B cell (primary cell): ENCODE measurements around the gene EFNB2. TPM values are rescaled to one million over a fixed set of nuclear protein-coding genes. Genes with fewer than 3 reads are reported as not detected.

Experiments used
- ATAC-seq: fragments of 200-7000 bp; cut with Tn5 transposase; one replicate; pipeline ENCODE4 v1.10.0; 2021; ENCODE audit warnings: low read depth, mild to moderate bottlenecking, moderate number of reproducible peaks, moderate library complexity
- CTCF ChIA-PET: fragments of 350-600 bp; sonication (Branson Sonifier 250); formaldehyde crosslinking; loops from one replicate; lab custom pipeline; 2021; ENCODE audit warnings: antibody characterized with exemption, inconsistent platforms; lab: Charles Lee
- POLR2A ChIA-PET: fragments of 350-600 bp; sonication (Branson Sonifier 250); formaldehyde crosslinking; loops from one replicate; lab custom pipeline; 2021; ENCODE audit warnings: antibody characterized with exemption; lab: Charles Lee
- DNase-seq: peaks from one replicate; pipeline ENCODE4 v3.0.0; 2013
- H2AFZ ChIP-seq: 2 replicates; pipeline ENCODE4 v1.6.1; 2012; ENCODE audit warnings: mild to moderate bottlenecking, low read depth, low read length; ENCODE audit not compliant: insufficient read depth, poor library complexity, severe bottlenecking
- H3K27ac ChIP-seq, 2 donors: 1 replicate in 1 of 2; 2 replicates in 1 of 2; pipeline ENCODE4 v1.5.1; 2012 to 2013; ENCODE audit warnings: low read length in 2 of 2, mild to moderate bottlenecking in 2 of 2, moderate library complexity in 1 of 2
- H3K27me3 ChIP-seq, 4 experiments: fragments of 200-600 bp in 1 of 4; sonication (generic) in 1 of 4; replicated peaks in 1 of 4; 1 replicate in 2 of 4; 2 replicates in 2 of 4; pipeline versions ENCODE4 v1.6.1 to v1.7.0; 2013 to 2016; ENCODE audit warnings: low read length in 3 of 4, mild to moderate bottlenecking in 2 of 4, mixed read lengths in 1 of 4, moderate library complexity in 1 of 4; ENCODE audit not compliant: insufficient read depth in 4 of 4, control insufficient read depth in 3 of 4; ENCODE audit errors: control extremely low read depth in 1 of 4
- H3K36me3 ChIP-seq, 2 experiments: replicated peaks in 1 of 2; 1 replicate in 1 of 2; 2 replicates in 1 of 2; pipeline versions ENCODE4 v1.6.1 to v1.7.1; 2013; ENCODE audit warnings: low read length in 1 of 2; ENCODE audit not compliant: insufficient read depth in 2 of 2, control insufficient read depth in 1 of 2; ENCODE audit errors: control extremely low read depth in 1 of 2, extremely low read depth in 1 of 2
- H3K4me1 ChIP-seq, 2 donors: fragments of 200-600 bp in 1 of 2; sonication (generic) in 1 of 2; 1 replicate in 1 of 2; 2 replicates in 1 of 2; pipeline versions ENCODE4 v1.5.1 to v1.6.1; 2013 to 2017; ENCODE audit warnings: low read length in 2 of 2; ENCODE audit not compliant: control insufficient read depth in 2 of 2, insufficient read depth in 2 of 2
- H3K4me2 ChIP-seq: replicated peaks from 2 replicates; pipeline ENCODE3; 2012; ENCODE audit warnings: mild to moderate bottlenecking, low read depth, low read length; ENCODE audit not compliant: poor library complexity, severe bottlenecking
- H3K4me3 ChIP-seq, 5 experiments: fragments of 200-600 bp in 1 of 5; sonication (generic) in 1 of 5; 1 replicate in 3 of 5; 2 replicates in 2 of 5; pipeline versions ENCODE4 v1.5.1 to v1.7.0; 2011 to 2016; ENCODE audit warnings: low read length in 4 of 5, mild to moderate bottlenecking in 4 of 5, low read depth in 2 of 5, control low read depth in 1 of 5, moderate library complexity in 1 of 5; ENCODE audit not compliant: insufficient read depth in 1 of 5; ENCODE audit errors: control extremely low read depth in 1 of 5, extremely low read depth in 1 of 5
- H3K79me2 ChIP-seq: fragments of 200-600 bp; sonication (generic); one replicate; pipeline ENCODE4 v1.6.0; 2016; ENCODE audit warnings: low read length; ENCODE audit not compliant: control insufficient read depth, insufficient read depth
- H3K9ac ChIP-seq: fragments of 200-600 bp; sonication (generic); 2 replicates; pipeline ENCODE4 v1.6.1; 2017; ENCODE audit warnings: mild to moderate bottlenecking, low read length, moderate library complexity
- H3K9me3 ChIP-seq, 3 donors: one replicate each; pipeline versions ENCODE4 v1.6.1 to v1.7.1; 2013; ENCODE audit warnings: low read length in 2 of 3; ENCODE audit not compliant: control insufficient read depth in 2 of 3, insufficient read depth in 1 of 3; ENCODE audit errors: control extremely low read depth in 1 of 3
- H4K20me1 ChIP-seq: 2 replicates; pipeline ENCODE4 v1.6.0; 2012; ENCODE audit warnings: mild to moderate bottlenecking, low read length; ENCODE audit not compliant: insufficient read depth, control insufficient read depth, poor library complexity, severe bottlenecking
- H3K27ac Mint-ChIP-seq: one replicate; pipeline ENCODE4 v1.8.0; 2021; ENCODE audit warnings: mixed read lengths
- H3K27me3 Mint-ChIP-seq: one replicate; pipeline ENCODE4 v1.8.0; 2021; ENCODE audit warnings: mixed read lengths
- H3K4me1 Mint-ChIP-seq: one replicate; pipeline ENCODE4 v1.8.0; 2021; ENCODE audit warnings: mixed read lengths
- H3K4me3 Mint-ChIP-seq: one replicate; pipeline ENCODE4 v1.8.0; 2021; ENCODE audit warnings: mixed read lengths
- H3K9me3 Mint-ChIP-seq: one replicate; pipeline ENCODE4 v1.8.0; 2022; ENCODE audit warnings: mixed read lengths; ENCODE audit not compliant: insufficient read depth
- CTCF ChIP-seq: fragments of 200-600 bp; IDR thresholded peaks from one replicate; pipeline ENCODE4 v1.8.0; 2022; ENCODE audit warnings: antibody characterized with exemption, mild to moderate bottlenecking
- EZH2 ChIP-seq: IDR thresholded peaks from 2 replicates; pipeline ENCODE4 v1.6.1; 2012; ENCODE audit warnings: borderline replicate concordance, low read depth, mild to moderate bottlenecking, moderate library complexity, low read length; ENCODE audit not compliant: insufficient read depth, poor library complexity, severe bottlenecking
- WGBS: methylation state at CpG from one replicate; pipeline ENCODE4 v1.1.5; 2013; ENCODE audit warnings: missing lambda C conversion rate; ENCODE audit not compliant: insufficient coverage; 5-methylcytosine and 5-hydroxymethylcytosine counted together
- intact Hi-C: fragments of 100-400 bp; cut with micrococcal nuclease; formaldehyde crosslinking; loops from one replicate; pipeline ENCODE4 v1.10.0; 2022
- polyA plus RNA-seq: library from polyadenylated mRNA; depleted of rRNA; stranded (reverse); fragments of >200 nt; gene quantifications from 2 replicates; pipeline ENCODE4 v1.2.3, GENCODE V29; 2012
- total RNA-seq, 2 donors: library from RNA; stranded (reverse); fragments of 120-200 nt in 1 of 2; gene quantifications; 1 replicate in 1 of 2; 2 replicates in 1 of 2; pipeline versions ENCODE4 v1.2.3 to v1.2.4, GENCODE V29; 2013 to 2022

Gene EFNB2
- total and polyA plus RNA-seq, 2 donors (not counting 1 experiment from before 2014, with no cell fraction given), result 0.04 to 1.2 TPM

- no peaks in the 10 kb centered on the region for H3K9me3 Mint-ChIP-seq
- TF ChIP-seq EZH2, result no peak
- no peak for TF ChIP-seq CTCF
- Histone ChIP-seq H4K20me1 (peaks cover 91% of the 10 kb centered on the region), H2AFZ (no peak overlapping the region), H3K36me3 (peaks cover 4 to 26% of the 10 kb centered on the region in 2 experiments), H3K4me3 (no peak overlapping the region), H3K4me2 (peak overlapping the region; percentile 36), H3K4me1 (peaks cover 43 to 56% of the 10 kb centered on the region in 2 donors), H3K9me3 (no peaks in the 10 kb centered on the region), H3K79me2 (peaks cover 100% of the 10 kb centered on the region), H3K27ac (peak overlapping the region in 1 of 2 donors; percentile 54), H3K27me3 (no peaks in the 10 kb centered on the region), H3K9ac (peak overlapping the region; percentile 8)
- peaks cover 69% of the 10 kb centered on the region for H3K4me1 Mint-ChIP-seq
- WGBS, result 30% methylated on average over 4 of the region's 6 CpGs
- no peaks in the 10 kb centered on the region for H3K27me3 Mint-ChIP-seq
- ATAC-seq, result peak; percentile 83
- CTCF ChIA-PET, result interaction anchor here (1.0 to 1.7 kb wide), 2 partner anchors 23 to 25 kb away, joined by 4 to 14 read pairs; no protein-coding TSS in a partner anchor
- DNase-seq, result peak; percentile 51
- intact Hi-C loops, result loop anchor here (5.0 kb wide), 1 partner anchor 356 kb away; no protein-coding TSS in a partner anchor
- peak overlapping the region; percentile 64 for H3K4me3 Mint-ChIP-seq
- H3K27ac Mint-ChIP-seq, result no peak overlapping the region
- POLR2A ChIA-PET, result no interaction called here
Measured at GRCh38 chr13:106561551-106562170, 26.2 kb upstream of the EFNB2 start.

- Histone ChIP-seq H4K20me1 (peaks cover 91% of the 10 kb centered on the region), H3K4me2 (no peak overlapping the region), H3K4me3 (no peak overlapping the region), H3K9ac (peak overlapping the region; percentile 8), H3K27me3 (no peaks in the 10 kb centered on the region), H3K79me2 (peaks cover 100% of the 10 kb centered on the region), H3K27ac (peak overlapping the region in 1 of 2 donors; percentile 54), H2AFZ (no peak overlapping the region), H3K4me1 (peaks cover 35 to 48% of the 10 kb centered on the region in 2 donors), H3K36me3 (peaks cover 4 to 34% of the 10 kb centered on the region in 2 experiments), H3K9me3 (no peaks in the 10 kb centered on the region)
- no peak overlapping the region for H3K4me3 Mint-ChIP-seq
- WGBS, result no CpG with 5 or more reads among the region's 1 CpG
- no peak for DNase-seq
- TF ChIP-seq EZH2, result no peak
- no peak for TF ChIP-seq CTCF
- H3K27me3 Mint-ChIP-seq, result no peaks in the 10 kb centered on the region
- peak overlapping the region; percentile 4 for H3K27ac Mint-ChIP-seq
- H3K4me1 Mint-ChIP-seq, result peaks cover 61% of the 10 kb centered on the region
- no peak for ATAC-seq
- intact Hi-C loops, result loop anchor here (5.0 kb wide), 1 partner anchor 356 kb away; no protein-coding TSS in a partner anchor
- POLR2A ChIA-PET, result no interaction called here
- CTCF ChIA-PET, result interaction anchor here (1.7 kb wide), 1 partner anchor 24 kb away, joined by 14 read pairs; no protein-coding TSS in a partner anchor
- H3K9me3 Mint-ChIP-seq, result no peaks in the 10 kb centered on the region
Measured at GRCh38 chr13:106560821-106561220, 25.4 kb upstream of the EFNB2 start.
